ENCODE data around the gene IMMP2L. TPM values are rescaled to one million over a fixed set of nuclear protein-coding genes. Genes with fewer than 3 reads are reported as not detected.

IMMP2L gene
- total RNA-seq, 1 donor from 2014 or later = 20.0 TPM

DNA sequence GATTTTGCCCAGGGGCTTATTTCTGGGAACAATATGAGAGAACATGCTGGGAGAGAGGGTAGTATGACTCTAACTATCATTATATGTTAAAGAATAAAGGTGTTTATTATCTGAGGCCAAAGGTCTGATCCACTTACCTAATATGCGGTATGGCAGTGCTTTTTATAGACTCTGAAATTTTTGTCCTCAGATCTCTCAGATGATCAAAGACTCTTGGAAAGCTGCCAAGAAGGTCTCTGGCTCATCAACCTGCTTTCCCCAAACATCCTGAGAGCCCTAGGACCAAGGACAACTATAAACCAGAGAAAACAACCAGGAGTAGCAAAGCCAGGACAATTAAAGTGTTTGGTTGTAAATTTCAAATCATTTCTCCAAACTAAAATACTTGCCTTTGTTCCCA, 727.1 kb downstream of the IMMP2L start:
- peaks cover 1% of the 10 kb centered on the region for H3K4me1 Mint-ChIP-seq (ENCODE audit: low read depth)
- no peak overlapping the region for H3K27ac Mint-ChIP-seq
- peaks cover 4% of the 10 kb centered on the region for H3K9me3 Mint-ChIP-seq
- DNase-seq (ENCODE audit: low spot score) = no peak
- no peak overlapping the region for H3K4me3 Mint-ChIP-seq (ENCODE audit: low read depth)
- H3K27me3 Mint-ChIP-seq (ENCODE audit: low read depth) = no peaks in the 10 kb centered on the region
- intact Hi-C loops (cut with micrococcal nuclease) = no loop called here
- H3K36me3 Mint-ChIP-seq (ENCODE audit: low read depth) = no peaks in the 10 kb centered on the region

DNA sequence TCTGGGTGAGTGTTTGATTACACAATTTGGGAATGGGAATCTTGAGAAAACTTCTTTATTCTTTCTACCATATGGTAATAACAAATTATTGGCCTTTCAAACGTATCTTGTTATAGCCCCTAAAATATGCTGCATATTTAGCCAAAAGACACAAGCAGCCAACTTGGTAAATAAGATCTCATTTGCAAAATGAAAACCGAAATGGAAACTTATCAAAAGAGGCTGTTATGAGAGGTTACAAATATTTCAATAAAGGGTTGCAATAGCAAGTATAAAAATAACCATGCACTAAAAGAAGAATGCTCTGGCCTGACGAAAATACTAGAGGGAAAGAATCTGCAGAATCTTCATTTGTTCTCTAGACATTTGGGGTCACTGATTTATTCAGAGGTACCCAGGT, 730.9 kb downstream of the IMMP2L start:
- Mint-ChIP-seq H3K27ac (no peak overlapping the region), H3K27me3 (ENCODE audit: low read depth) (no peaks in the 10 kb centered on the region), H3K4me1 (ENCODE audit: low read depth) (peaks cover 1% of the 10 kb centered on the region), H3K4me3 (ENCODE audit: low read depth) (no peak overlapping the region), H3K36me3 (ENCODE audit: low read depth) (no peaks in the 10 kb centered on the region), H3K9me3 (peaks cover 4% of the 10 kb centered on the region)
- no peak for DNase-seq (ENCODE audit: low spot score)
- intact Hi-C loops (cut with micrococcal nuclease) = no loop called here

DNA sequence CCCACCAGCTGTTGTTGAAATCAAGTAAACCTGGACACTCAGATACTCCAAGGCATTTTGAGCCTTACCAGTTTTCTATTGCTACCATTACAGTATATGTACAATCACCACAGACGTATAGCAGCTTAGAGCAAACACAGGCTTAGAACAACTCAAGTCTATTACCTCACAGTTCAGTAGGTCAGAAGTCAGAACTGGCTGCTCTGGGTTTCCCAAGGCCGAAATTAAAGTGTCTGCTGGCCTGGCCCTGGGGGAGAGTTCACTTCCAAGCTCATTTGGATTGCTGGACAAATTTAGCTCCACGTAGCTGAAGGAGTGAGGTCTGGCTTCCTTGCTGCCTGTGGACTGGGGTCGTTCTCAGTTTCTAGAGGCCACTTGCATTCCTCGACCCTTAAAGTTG, 731.5 kb downstream of the IMMP2L start:
- Mint-ChIP-seq H3K4me3 (ENCODE audit: low read depth) (no peak overlapping the region), H3K27ac (no peak overlapping the region), H3K36me3 (ENCODE audit: low read depth) (no peaks in the 10 kb centered on the region), H3K9me3 (peaks cover 4% of the 10 kb centered on the region), H3K4me1 (ENCODE audit: low read depth) (peaks cover 1% of the 10 kb centered on the region), H3K27me3 (ENCODE audit: low read depth) (no peaks in the 10 kb centered on the region)
- intact Hi-C loops (cut with micrococcal nuclease) = no loop called here
- DNase-seq (ENCODE audit: low spot score) = no peak

GRCh38 chr7:110827936-110828335, 734.4 kb downstream of the IMMP2L start:
- Mint-ChIP-seq H3K27ac (no peak overlapping the region), H3K27me3 (ENCODE audit: low read depth) (no peaks in the 10 kb centered on the region), H3K4me3 (ENCODE audit: low read depth) (no peak overlapping the region), H3K36me3 (ENCODE audit: low read depth) (no peaks in the 10 kb centered on the region), H3K4me1 (ENCODE audit: low read depth) (no peaks in the 10 kb centered on the region), H3K9me3 (peaks cover 4% of the 10 kb centered on the region)
- no peak for DNase-seq (ENCODE audit: low spot score)
- intact Hi-C loops (cut with micrococcal nuclease) = no loop called here

DNA sequence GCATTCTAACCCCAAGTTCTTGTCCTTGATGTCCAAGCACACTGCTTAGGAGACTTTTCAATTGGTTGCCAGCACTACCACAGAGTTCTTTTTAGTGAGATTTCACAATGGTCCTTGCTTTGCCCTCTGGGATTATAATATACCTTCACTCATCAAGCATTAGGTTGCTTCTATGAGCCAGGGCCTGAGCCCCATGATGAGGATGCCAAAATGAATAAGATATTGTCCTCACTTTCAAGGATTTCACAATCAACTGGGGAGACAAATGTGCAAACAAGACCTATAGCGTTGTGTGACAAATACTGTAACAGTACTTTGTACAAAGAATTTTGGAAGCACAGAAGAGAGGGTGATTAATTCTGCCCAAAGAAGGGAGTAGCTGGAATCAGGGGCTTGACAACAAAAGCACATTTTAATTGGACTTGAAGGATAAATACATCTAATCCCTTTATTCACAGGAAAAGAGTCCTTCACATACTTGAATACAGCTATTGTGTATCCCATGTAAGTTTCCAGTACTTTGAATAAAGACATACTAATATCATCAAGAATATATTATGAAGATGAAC, 734.9 kb downstream of the IMMP2L start:
- DNase-seq (ENCODE audit: low spot score) = no peak
- H3K4me1 Mint-ChIP-seq (ENCODE audit: low read depth) = no peaks in the 10 kb centered on the region
- H3K27ac Mint-ChIP-seq = no peak overlapping the region
- H3K36me3 Mint-ChIP-seq (ENCODE audit: low read depth) = no peaks in the 10 kb centered on the region
- H3K4me3 Mint-ChIP-seq (ENCODE audit: low read depth) = no peak overlapping the region
- no peaks in the 10 kb centered on the region for H3K27me3 Mint-ChIP-seq (ENCODE audit: low read depth)
- intact Hi-C loops (cut with micrococcal nuclease) = no loop called here
- H3K9me3 Mint-ChIP-seq = peaks cover 4% of the 10 kb centered on the region

DNA sequence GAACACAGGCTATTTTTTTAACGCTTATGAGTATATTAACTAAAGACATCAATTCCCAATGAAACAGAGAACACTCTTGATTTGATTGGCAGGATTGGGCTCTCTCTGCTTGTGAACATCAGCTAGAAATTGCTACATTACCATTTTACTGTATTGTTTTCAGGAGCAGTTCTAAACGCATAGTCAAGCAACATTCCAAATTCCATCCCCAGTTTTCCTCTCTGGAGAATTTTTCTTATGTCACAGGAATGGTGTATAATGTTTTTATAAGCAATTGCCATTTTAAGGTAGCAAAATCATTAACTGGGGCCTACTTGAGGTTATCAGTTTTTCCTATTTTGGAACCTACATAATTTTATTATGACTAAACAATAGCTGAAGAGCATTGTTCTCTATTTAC, 748.3 kb downstream of the IMMP2L start:
- H3K4me3 Mint-ChIP-seq (ENCODE audit: low read depth) = no peak overlapping the region
- intact Hi-C loops (cut with micrococcal nuclease) = no loop called here
- H3K27me3 Mint-ChIP-seq (ENCODE audit: low read depth) = no peaks in the 10 kb centered on the region
- no peaks in the 10 kb centered on the region for H3K36me3 Mint-ChIP-seq (ENCODE audit: low read depth)
- H3K4me1 Mint-ChIP-seq (ENCODE audit: low read depth) = no peaks in the 10 kb centered on the region
- no peak overlapping the region for H3K27ac Mint-ChIP-seq
- DNase-seq (ENCODE audit: low spot score) = no peak
- peaks cover 5% of the 10 kb centered on the region for H3K9me3 Mint-ChIP-seq

DNA sequence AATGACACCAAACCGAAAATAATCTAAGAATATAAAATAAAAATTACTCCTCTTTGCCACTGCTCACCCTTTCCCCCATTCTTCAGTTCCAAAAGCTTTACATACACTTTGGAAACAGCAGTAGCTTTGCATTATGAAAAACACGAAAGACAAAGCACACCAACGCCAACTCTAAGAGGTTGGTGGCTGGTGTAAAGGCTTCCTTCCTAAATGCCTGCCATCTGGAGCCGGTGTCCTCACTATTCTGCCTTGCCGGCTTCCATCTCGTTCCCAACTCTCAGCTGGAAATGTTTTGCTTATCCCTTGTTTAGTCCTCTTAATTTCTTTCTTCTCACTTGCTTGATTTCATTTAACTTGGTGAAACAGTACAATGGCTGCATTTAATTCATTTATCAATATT, 752.5 kb downstream of the IMMP2L start:
- Mint-ChIP-seq H3K27ac (no peak overlapping the region), H3K36me3 (ENCODE audit: low read depth) (no peaks in the 10 kb centered on the region), H3K4me3 (ENCODE audit: low read depth) (no peak overlapping the region), H3K4me1 (ENCODE audit: low read depth) (no peaks in the 10 kb centered on the region), H3K9me3 (no peaks in the 10 kb centered on the region), H3K27me3 (ENCODE audit: low read depth) (no peaks in the 10 kb centered on the region)
- intact Hi-C loops (cut with micrococcal nuclease) = no loop called here
- no peak for DNase-seq (ENCODE audit: low spot score)

- Mint-ChIP-seq H3K36me3 (ENCODE audit: low read depth) (no peaks in the 10 kb centered on the region), H3K4me1 (ENCODE audit: low read depth) (no peaks in the 10 kb centered on the region), H3K4me3 (ENCODE audit: low read depth) (no peak overlapping the region), H3K27ac (no peak overlapping the region), H3K27me3 (ENCODE audit: low read depth) (no peaks in the 10 kb centered on the region), H3K9me3 (no peaks in the 10 kb centered on the region)
- no peak for DNase-seq (ENCODE audit: low spot score)
- intact Hi-C loops (cut with micrococcal nuclease) = no loop called here
These were observed 753.9 kb downstream of the IMMP2L start for GRCh38 chr7:110808361-110808760.

- Mint-ChIP-seq H3K27me3 (ENCODE audit: low read depth) (no peaks in the 10 kb centered on the region), H3K4me1 (ENCODE audit: low read depth) (peaks cover 8% of the 10 kb centered on the region), H3K27ac (no peak overlapping the region), H3K9me3 (peaks cover 9% of the 10 kb centered on the region), H3K36me3 (ENCODE audit: low read depth) (no peaks in the 10 kb centered on the region), H3K4me3 (ENCODE audit: low read depth) (no peak overlapping the region)
- intact Hi-C loops (cut with micrococcal nuclease) = no loop called here
- no peak for DNase-seq (ENCODE audit: low spot score)
These were observed 757.8 kb downstream of the IMMP2L start for GRCh38 chr7:110804501-110804900.

DNA sequence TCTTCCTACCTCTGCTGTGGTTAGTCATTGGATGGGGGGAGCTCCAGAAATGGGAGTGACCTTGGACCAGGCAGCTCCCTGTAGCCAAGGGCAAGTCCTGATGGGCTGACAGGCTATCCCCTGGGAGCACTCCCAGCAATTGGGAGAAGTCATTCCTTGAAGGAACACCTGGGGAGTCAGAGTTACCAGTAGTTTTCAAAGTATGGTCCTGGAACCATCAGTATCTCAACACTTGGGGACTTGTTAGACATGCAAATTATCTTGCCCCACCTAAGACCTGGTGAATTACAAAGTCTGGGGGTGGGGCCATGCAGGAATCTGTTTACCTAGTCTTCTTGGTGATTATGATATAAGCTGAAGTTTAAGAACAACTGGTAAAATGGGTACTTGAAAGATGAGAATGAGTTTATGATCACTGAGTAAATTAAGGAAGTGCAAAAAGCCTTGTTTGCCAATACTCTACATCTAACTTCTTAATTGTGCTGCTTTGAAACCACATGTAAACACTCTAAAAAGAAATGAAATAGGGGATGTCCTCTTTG, 758.6 kb downstream of the IMMP2L start:
- intact Hi-C loops (cut with micrococcal nuclease) = no loop called here
- H3K4me1 Mint-ChIP-seq (ENCODE audit: low read depth) = peaks cover 8% of the 10 kb centered on the region
- no peaks in the 10 kb centered on the region for H3K36me3 Mint-ChIP-seq (ENCODE audit: low read depth)
- H3K27me3 Mint-ChIP-seq (ENCODE audit: low read depth) = no peaks in the 10 kb centered on the region
- H3K4me3 Mint-ChIP-seq (ENCODE audit: low read depth) = no peak overlapping the region
- H3K9me3 Mint-ChIP-seq = peaks cover 9% of the 10 kb centered on the region
- DNase-seq (ENCODE audit: low spot score) = no peak
- no peak overlapping the region for H3K27ac Mint-ChIP-seq

DNA sequence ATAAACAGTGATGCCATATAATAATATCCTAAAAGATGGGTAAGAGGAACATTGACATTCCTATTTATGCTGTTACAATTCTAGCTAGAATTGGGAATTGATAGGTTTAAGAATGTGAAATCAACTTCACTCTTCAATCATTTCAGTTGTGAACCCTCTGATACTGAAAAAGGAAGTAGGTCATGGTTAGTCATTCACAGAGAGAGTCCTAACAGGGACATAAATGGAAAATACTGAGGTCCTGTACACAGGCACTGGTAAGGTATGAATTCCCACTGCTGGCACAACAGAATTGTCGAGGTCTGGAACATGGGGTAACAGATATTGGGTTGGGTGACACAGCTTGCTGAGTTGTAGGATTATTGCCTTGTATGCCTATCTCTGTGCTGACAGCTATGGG, 760.8 kb downstream of the IMMP2L start:
- Mint-ChIP-seq H3K27me3 (ENCODE audit: low read depth) (no peaks in the 10 kb centered on the region), H3K36me3 (ENCODE audit: low read depth) (no peaks in the 10 kb centered on the region), H3K4me1 (ENCODE audit: low read depth) (peaks cover 9% of the 10 kb centered on the region), H3K4me3 (ENCODE audit: low read depth) (no peak overlapping the region), H3K9me3 (peaks cover 9% of the 10 kb centered on the region), H3K27ac (no peak overlapping the region)
- intact Hi-C loops (cut with micrococcal nuclease) = no loop called here
- DNase-seq (ENCODE audit: low spot score) = no peak

GRCh38 chr7:110800984-110801383, 761.3 kb downstream of the IMMP2L start:
- Mint-ChIP-seq H3K36me3 (ENCODE audit: low read depth) (no peaks in the 10 kb centered on the region), H3K27ac (no peak overlapping the region), H3K4me3 (ENCODE audit: low read depth) (no peak overlapping the region), H3K9me3 (peaks cover 9% of the 10 kb centered on the region), H3K27me3 (ENCODE audit: low read depth) (no peaks in the 10 kb centered on the region), H3K4me1 (ENCODE audit: low read depth) (peaks cover 9% of the 10 kb centered on the region)
- no peak for DNase-seq (ENCODE audit: low spot score)
- intact Hi-C loops (cut with micrococcal nuclease) = no loop called here

DNA sequence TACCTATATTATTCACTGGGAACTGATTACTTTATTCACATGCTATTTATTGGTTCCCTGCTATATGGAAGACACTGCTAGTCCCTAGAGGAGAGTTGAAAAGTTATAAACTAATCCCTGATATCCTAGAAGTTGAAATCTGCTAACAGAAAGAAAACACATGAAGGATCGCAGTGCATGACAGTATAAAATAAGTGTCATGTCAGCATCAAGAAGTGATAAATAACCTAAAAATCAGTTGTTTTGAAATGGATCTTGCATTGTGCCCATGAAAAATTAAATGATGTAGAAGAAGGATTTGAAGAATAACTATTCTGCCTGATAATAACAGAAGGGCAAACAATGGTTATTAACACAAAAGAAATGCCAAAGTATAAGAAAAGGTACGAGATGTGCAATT, 764.6 kb downstream of the IMMP2L start:
- DNase-seq (ENCODE audit: low spot score) = no peak
- intact Hi-C loops (cut with micrococcal nuclease) = no loop called here
- Mint-ChIP-seq H3K27me3 (ENCODE audit: low read depth) (no peaks in the 10 kb centered on the region), H3K36me3 (ENCODE audit: low read depth) (no peaks in the 10 kb centered on the region), H3K4me1 (ENCODE audit: low read depth) (peaks cover 9% of the 10 kb centered on the region), H3K4me3 (ENCODE audit: low read depth) (no peak overlapping the region), H3K9me3 (peaks cover 2% of the 10 kb centered on the region), H3K27ac (no peak overlapping the region)

DNA sequence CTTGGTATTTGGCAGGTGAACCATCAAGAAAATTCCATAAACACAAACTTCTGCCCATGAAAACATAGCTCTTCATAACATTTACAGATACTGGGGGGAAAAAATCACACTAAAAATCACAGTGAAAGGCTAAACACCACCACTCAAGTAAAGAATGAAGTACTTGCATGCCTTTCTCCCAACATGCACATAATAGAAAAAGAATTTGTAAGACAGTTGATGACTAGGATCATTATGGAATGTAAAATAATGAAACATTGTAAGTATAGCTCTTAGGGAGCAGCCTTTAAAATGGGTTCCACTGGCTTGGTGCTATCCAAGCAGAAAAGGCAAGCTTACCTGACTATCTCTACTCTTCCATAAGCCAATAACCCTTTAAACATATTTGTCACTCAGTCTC, 771.3 kb downstream of the IMMP2L start:
- H3K4me3 Mint-ChIP-seq (ENCODE audit: low read depth) = no peak overlapping the region
- H3K27me3 Mint-ChIP-seq (ENCODE audit: low read depth) = no peaks in the 10 kb centered on the region
- H3K36me3 Mint-ChIP-seq (ENCODE audit: low read depth) = no peaks in the 10 kb centered on the region
- intact Hi-C loops (cut with micrococcal nuclease) = no loop called here
- no peaks in the 10 kb centered on the region for H3K4me1 Mint-ChIP-seq (ENCODE audit: low read depth)
- H3K9me3 Mint-ChIP-seq = no peaks in the 10 kb centered on the region
- no peak overlapping the region for H3K27ac Mint-ChIP-seq
- no peak for DNase-seq (ENCODE audit: low spot score)

All from activated T-helper 2 cell treated with anti-CD3 and anti-CD28 coated beads, Interferon-gamma antibody, Interleukin-2, Interleukin-4, amounts not matched to agents 10 μg/mL and 5 μg/mL and 100 μg/mL, durations not matched to agents 14 hours and 24 hours and 36 hours (primary cell).